GM20431 (cell line): ENCODE results near the gene RWDD3.

ENCODE experiments used
- in situ Hi-C: fragments of 300-500 bp; cut with MseI, MboI; formaldehyde crosslinking; loops from one replicate; pipeline ENCODE4 v1.15.0; 2020; ENCODE audit warnings: low sequenced_read_pairs; ENCODE audit not compliant: unreplicated experiment

RWDD3 gene

GRCh38 chr1:95233737-95234500 lies at the start of gene RWDD3:
Gene RWDD3, plus strand, starts transcription at chr1:95234210. Its CDS starts 21 bp downstream, at chr1:95234231.
- in situ Hi-C loops, result no loop called here

- in situ Hi-C loops, result no loop called here
Measured at GRCh38 chr1:95186149-95186548, 47.9 kb upstream of the RWDD3 start.

- in situ Hi-C loops, result no loop called here
Measured at GRCh38 chr1:95193591-95193990, 40.4 kb upstream of the RWDD3 start.

- in situ Hi-C loops, result no loop called here
Measured at GRCh38 chr1:95195046-95195445, 39.0 kb upstream of the RWDD3 start.

GRCh38 chr1:95196017-95196416 lies 38.0 kb upstream of the RWDD3 start:
- in situ Hi-C loops, result no loop called here

- in situ Hi-C loops, result no loop called here
Measured at GRCh38 chr1:95197616-95198252, 36.3 kb upstream of the RWDD3 start.

- in situ Hi-C loops, result no loop called here
Measured at GRCh38 chr1:95201905-95202304, 32.1 kb upstream of the RWDD3 start.

GRCh38 chr1:95203908-95204437 lies 30.0 kb upstream of the RWDD3 start:
- in situ Hi-C loops, result no loop called here

- in situ Hi-C loops, result no loop called here
Measured at GRCh38 chr1:95206514-95206913, 27.5 kb upstream of the RWDD3 start.

GRCh38 chr1:95207223-95207935 lies 26.6 kb upstream of the RWDD3 start:
- in situ Hi-C loops, result no loop called here

GRCh38 chr1:95208876-95209275 lies 25.1 kb upstream of the RWDD3 start:
- in situ Hi-C loops, result no loop called here

- in situ Hi-C loops, result no loop called here
Measured at GRCh38 chr1:95209291-95209690, 24.7 kb upstream of the RWDD3 start.

- in situ Hi-C loops, result no loop called here
Measured at GRCh38 chr1:95216292-95216990, 17.6 kb upstream of the RWDD3 start.

- in situ Hi-C loops, result no loop called here
Measured at GRCh38 chr1:95217371-95217770, 16.6 kb upstream of the RWDD3 start.

- in situ Hi-C loops, result no loop called here
Measured at GRCh38 chr1:95219407-95219806, 14.6 kb upstream of the RWDD3 start.

GRCh38 chr1:95221306-95221705 lies 12.7 kb upstream of the RWDD3 start:
- in situ Hi-C loops, result no loop called here

GRCh38 chr1:95222629-95223028 lies 11.4 kb upstream of the RWDD3 start:
- in situ Hi-C loops, result no loop called here

GRCh38 chr1:95223110-95223509 lies 10.9 kb upstream of the RWDD3 start:
- in situ Hi-C loops, result no loop called here

GRCh38 chr1:95226781-95227660 lies 7.0 kb upstream of the RWDD3 start:
- in situ Hi-C loops, result no loop called here
